GM23248 (cell line): ENCODE results near the gene TFF1. TPM values are rescaled to one million over a fixed set of nuclear protein-coding genes. Genes with fewer than 3 reads are reported as not detected.

ENCODE experiments used
- DNase-seq: peaks from one replicate; pipeline ENCODE4 v3.0.0-alpha.2; 2015
- H2AFZ ChIP-seq: fragments of 200-600 bp; sonication (generic); 2 replicates; pipeline ENCODE4 v1.6.1; 2016; ENCODE audit warnings: antibody characterized with exemption
- H3F3A ChIP-seq: fragments of 200-600 bp; sonication (generic); 2 replicates; pipeline ENCODE4 v1.6.1; 2016; ENCODE audit warnings: mild to moderate bottlenecking, antibody characterized with exemption, mixed run types; ENCODE audit not compliant: insufficient read depth
- H3K27ac ChIP-seq: fragments of 200-600 bp; sonication (generic); 2 replicates; pipeline ENCODE4 v1.5.1; 2016; ENCODE audit warnings: mild to moderate bottlenecking
- H3K27me3 ChIP-seq: fragments of 200-600 bp; sonication (generic); replicated peaks from 2 replicates; pipeline ENCODE4 v1.6.1; 2016; ENCODE audit warnings: mild to moderate bottlenecking; ENCODE audit not compliant: insufficient read depth
- H3K36me3 ChIP-seq: fragments of 200-600 bp; sonication (generic); 2 replicates; pipeline ENCODE4 v1.6.1; 2016; ENCODE audit warnings: low read depth, mild to moderate bottlenecking
- H3K4me1 ChIP-seq: fragments of 200-600 bp; sonication (generic); 2 replicates; pipeline ENCODE4 v1.6.1; 2016; ENCODE audit warnings: mild to moderate bottlenecking; ENCODE audit not compliant: insufficient read depth
- H3K4me2 ChIP-seq: fragments of 200-600 bp; sonication (generic); one replicate; pipeline ENCODE4 v1.6.1; 2016; ENCODE audit warnings: mild to moderate bottlenecking; ENCODE audit not compliant: unreplicated experiment
- H3K4me3 ChIP-seq: fragments of 200-600 bp; sonication (generic); 2 replicates; pipeline ENCODE4 v1.5.1; 2016; ENCODE audit warnings: mild to moderate bottlenecking
- H3K79me2 ChIP-seq: fragments of 200-600 bp; sonication (generic); 2 replicates; pipeline ENCODE4 v1.6.1; 2016; ENCODE audit warnings: mild to moderate bottlenecking; ENCODE audit not compliant: insufficient read depth
- H3K9ac ChIP-seq: fragments of 200-600 bp; sonication (generic); 2 replicates; pipeline ENCODE4 v1.6.1; 2016; ENCODE audit warnings: mild to moderate bottlenecking
- H3K9me2 ChIP-seq: fragments of 200-600 bp; sonication (generic); 2 replicates; pipeline ENCODE4 v1.6.1; 2016; ENCODE audit warnings: mixed run types, mild to moderate bottlenecking, moderate library complexity; ENCODE audit not compliant: insufficient read depth
- H3K9me3 ChIP-seq: fragments of 200-600 bp; sonication (generic); one replicate; pipeline ENCODE4 v1.6.1; 2017; ENCODE audit warnings: low read depth
- H4K20me1 ChIP-seq: fragments of 200-600 bp; sonication (generic); 2 replicates; pipeline ENCODE4 v1.6.0; 2016; ENCODE audit not compliant: insufficient read depth
- EZH2 ChIP-seq: fragments of 200-600 bp; sonication (generic); IDR thresholded peaks from 2 replicates; pipeline ENCODE4 v1.6.1; 2018; ENCODE audit warnings: antibody characterized with exemption, mild to moderate bottlenecking; ENCODE audit not compliant: insufficient read depth, poor library complexity, severe bottlenecking
- EZH2phosphoT487 ChIP-seq: fragments of 200-600 bp; sonication (generic); IDR thresholded peaks from 2 replicates; pipeline ENCODE4 v1.6.1; 2018; ENCODE audit warnings: antibody characterized with exemption, moderate library complexity, mild to moderate bottlenecking, low read depth; ENCODE audit not compliant: insufficient read depth
- WGBS, 2 experiments: methylation state at CpG; one replicate each; pipeline ENCODE4 v1.1.6; 2015 to 2017; ENCODE audit warnings: low lambda C conversion rate in 2 of 2, low coverage in 1 of 2; ENCODE audit errors: missing lambda C conversion rate in 2 of 2; 5-methylcytosine and 5-hydroxymethylcytosine counted together
- in situ Hi-C: fragments of 300-500 bp; cut with MboI; formaldehyde crosslinking; loops from 2 replicates; pipeline ENCODE4 v1.15.0; 2020
- polyA plus RNA-seq: library from polyadenylated mRNA; unstranded; fragments of >200 nt; fragmentation: Nextera tagmentation; extraction: Ambion mirVana; gene quantifications from 2 replicates; pipeline ENCODE4 v1.2.1, GENCODE V29; 2016
- total RNA-seq: library from RNA; depleted of rRNA; stranded (reverse); fragments of >200 nt; shearing (Covaris generic); gene quantifications from 2 replicates; pipeline ENCODE4 v1.2.3, GENCODE V29; 2014

TFF1 gene
- total and polyA plus RNA-seq, 2 experiments from 2014 or later = not detected

GRCh38 chr21:42373908-42374455 lies 7.6 kb upstream of the TFF1 start:
- Histone ChIP-seq H3K9me3 (no peaks in the 10 kb centered on the region), H3F3A (no peaks in the 10 kb centered on the region), H3K27me3 (peaks cover 5% of the 10 kb centered on the region), H3K9me2 (no peaks in the 10 kb centered on the region), H3K4me3 (no peak overlapping the region), H3K4me2 (no peak overlapping the region), H3K36me3 (no peaks in the 10 kb centered on the region), H2AFZ (no peak overlapping the region), H3K4me1 (no peaks in the 10 kb centered on the region), H3K79me2 (no peaks in the 10 kb centered on the region), H4K20me1 (no peaks in the 10 kb centered on the region), H3K9ac (no peak overlapping the region), H3K27ac (no peak overlapping the region)
- no peak for TF ChIP-seq EZH2phosphoT487
- TF ChIP-seq EZH2 = no peak
- no peak for DNase-seq
- 47 to 52% methylated on average over 16 of the region's 16 CpGs for WGBS, 2 experiments
- in situ Hi-C loops = no loop called here

- Histone ChIP-seq H3K9me2 (no peaks in the 10 kb centered on the region), H3K9ac (no peak overlapping the region), H3K27me3 (peaks cover 5% of the 10 kb centered on the region), H3K27ac (no peak overlapping the region), H3K9me3 (no peaks in the 10 kb centered on the region), H3K36me3 (no peaks in the 10 kb centered on the region), H3F3A (no peaks in the 10 kb centered on the region), H3K4me3 (no peak overlapping the region), H3K4me1 (no peaks in the 10 kb centered on the region), H4K20me1 (no peaks in the 10 kb centered on the region), H3K79me2 (no peaks in the 10 kb centered on the region), H2AFZ (no peak overlapping the region), H3K4me2 (no peak overlapping the region)
- in situ Hi-C loops = no loop called here
- no peak for TF ChIP-seq EZH2phosphoT487
- no peak for TF ChIP-seq EZH2
- 45 to 50% methylated on average over 25 of the region's 25 CpGs for WGBS, 2 experiments
- DNase-seq = no peak
Measured at GRCh38 chr21:42373196-42373907, 7.0 kb upstream of the TFF1 start.

GRCh38 chr21:42370894-42371654 lies 4.7 kb upstream of the TFF1 start:
- Histone ChIP-seq H2AFZ (no peak overlapping the region), H3K4me3 (no peak overlapping the region), H3K9ac (no peak overlapping the region), H3K79me2 (no peaks in the 10 kb centered on the region), H4K20me1 (no peaks in the 10 kb centered on the region), H3K36me3 (no peaks in the 10 kb centered on the region), H3K4me1 (no peaks in the 10 kb centered on the region), H3F3A (no peaks in the 10 kb centered on the region), H3K27me3 (no peaks in the 10 kb centered on the region), H3K9me2 (no peaks in the 10 kb centered on the region), H3K4me2 (no peak overlapping the region), H3K9me3 (no peaks in the 10 kb centered on the region), H3K27ac (no peak overlapping the region)
- in situ Hi-C loops = no loop called here
- WGBS, 2 experiments = 62 to 70% methylated on average over 16 to 18 of the region's 18 CpGs
- TF ChIP-seq EZH2 = no peak
- no peak for TF ChIP-seq EZH2phosphoT487
- no peak for DNase-seq

GRCh38 chr21:42369821-42370220 lies 3.5 kb upstream of the TFF1 start:
- H4K20me1 ChIP-seq = no peaks in the 10 kb centered on the region
- H3K4me3 ChIP-seq = no peak overlapping the region
- H3K36me3 ChIP-seq = no peaks in the 10 kb centered on the region
- WGBS, 2 experiments = 60 to 67% methylated on average over 9 to 16 of the region's 16 CpGs
- H3K9me2 ChIP-seq = no peaks in the 10 kb centered on the region
- H3K4me2 ChIP-seq = no peak overlapping the region
- DNase-seq = no peak
- no peaks in the 10 kb centered on the region for H3K9me3 ChIP-seq
- no peaks in the 10 kb centered on the region for H3K27me3 ChIP-seq
- H3K79me2 ChIP-seq = no peaks in the 10 kb centered on the region
- no peak overlapping the region for H3K9ac ChIP-seq
- H3F3A ChIP-seq = no peaks in the 10 kb centered on the region
- H3K4me1 ChIP-seq = no peaks in the 10 kb centered on the region
- in situ Hi-C loops = no loop called here
- no peak for TF ChIP-seq EZH2phosphoT487
- no peak for TF ChIP-seq EZH2
- no peak overlapping the region for H2AFZ ChIP-seq
- no peak overlapping the region for H3K27ac ChIP-seq
